Ishikawa (cell line): ENCODE data around the gene SRPX.

ENCODE experiments used
- CEBPB ChIP-seq: IDR thresholded peaks from 2 replicates; pipeline ENCODE4 v1.6.1; 2012
- EP300 ChIP-seq: IDR thresholded peaks from 2 replicates; pipeline ENCODE4 v1.6.1; 2012; ENCODE audit warnings: borderline replicate concordance
- NFIC ChIP-seq: IDR thresholded peaks from 2 replicates; pipeline ENCODE4 v1.6.1; 2012
- RAD21 ChIP-seq: IDR thresholded peaks from 2 replicates; pipeline ENCODE4 v1.6.1; 2012; ENCODE audit warnings: low read depth
- YY1 ChIP-seq: IDR thresholded peaks from 2 replicates; pipeline ENCODE4 v1.6.1; 2012; ENCODE audit warnings: low read depth
- TF ChIP-seq, protein P1 (sequence below): IDR thresholded peaks from 2 replicates; pipeline ENCODE4 v1.6.1; 2012; ENCODE audit warnings: low read depth, mild to moderate bottlenecking
- TF ChIP-seq, protein P2 (sequence below): IDR thresholded peaks from 2 replicates; pipeline ENCODE4 v1.6.1; 2012

DNA sequence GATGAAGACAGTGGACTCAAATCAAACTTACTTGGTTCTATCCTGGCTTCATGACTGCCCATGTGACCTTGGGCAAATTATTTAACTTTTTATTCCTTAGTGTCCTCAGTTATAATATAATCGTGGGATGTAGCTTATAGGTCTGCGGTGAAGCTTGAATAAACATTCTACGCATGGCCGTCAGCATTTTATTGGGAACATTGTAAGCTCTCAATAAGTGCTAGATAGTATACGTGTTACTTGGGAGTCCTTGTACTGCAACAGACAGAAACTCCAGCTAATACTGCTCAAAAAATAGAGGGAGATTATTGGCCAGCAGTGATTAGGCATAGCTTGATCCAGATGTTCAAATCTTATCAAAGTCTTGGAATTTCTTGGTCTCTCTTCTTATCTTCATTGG lies 109.5 kb downstream of the SRPX start:
- TF ChIP-seq EP300 (no peak), YY1 (no peak), RAD21 (no peak), NFIC (no peak), CEBPB (no peak)
- TF ChIP-seq, protein P1, sequence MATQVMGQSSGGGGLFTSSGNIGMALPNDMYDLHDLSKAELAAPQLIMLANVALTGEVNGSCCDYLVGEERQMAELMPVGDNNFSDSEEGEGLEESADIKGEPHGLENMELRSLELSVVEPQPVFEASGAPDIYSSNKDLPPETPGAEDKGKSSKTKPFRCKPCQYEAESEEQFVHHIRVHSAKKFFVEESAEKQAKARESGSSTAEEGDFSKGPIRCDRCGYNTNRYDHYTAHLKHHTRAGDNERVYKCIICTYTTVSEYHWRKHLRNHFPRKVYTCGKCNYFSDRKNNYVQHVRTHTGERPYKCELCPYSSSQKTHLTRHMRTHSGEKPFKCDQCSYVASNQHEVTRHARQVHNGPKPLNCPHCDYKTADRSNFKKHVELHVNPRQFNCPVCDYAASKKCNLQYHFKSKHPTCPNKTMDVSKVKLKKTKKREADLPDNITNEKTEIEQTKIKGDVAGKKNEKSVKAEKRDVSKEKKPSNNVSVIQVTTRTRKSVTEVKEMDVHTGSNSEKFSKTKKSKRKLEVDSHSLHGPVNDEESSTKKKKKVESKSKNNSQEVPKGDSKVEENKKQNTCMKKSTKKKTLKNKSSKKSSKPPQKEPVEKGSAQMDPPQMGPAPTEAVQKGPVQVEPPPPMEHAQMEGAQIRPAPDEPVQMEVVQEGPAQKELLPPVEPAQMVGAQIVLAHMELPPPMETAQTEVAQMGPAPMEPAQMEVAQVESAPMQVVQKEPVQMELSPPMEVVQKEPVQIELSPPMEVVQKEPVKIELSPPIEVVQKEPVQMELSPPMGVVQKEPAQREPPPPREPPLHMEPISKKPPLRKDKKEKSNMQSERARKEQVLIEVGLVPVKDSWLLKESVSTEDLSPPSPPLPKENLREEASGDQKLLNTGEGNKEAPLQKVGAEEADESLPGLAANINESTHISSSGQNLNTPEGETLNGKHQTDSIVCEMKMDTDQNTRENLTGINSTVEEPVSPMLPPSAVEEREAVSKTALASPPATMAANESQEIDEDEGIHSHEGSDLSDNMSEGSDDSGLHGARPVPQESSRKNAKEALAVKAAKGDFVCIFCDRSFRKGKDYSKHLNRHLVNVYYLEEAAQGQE, result no peak
- TF ChIP-seq, protein P2, sequence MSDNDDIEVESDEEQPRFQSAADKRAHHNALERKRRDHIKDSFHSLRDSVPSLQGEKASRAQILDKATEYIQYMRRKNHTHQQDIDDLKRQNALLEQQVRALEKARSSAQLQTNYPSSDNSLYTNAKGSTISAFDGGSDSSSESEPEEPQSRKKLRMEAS, result no peak
